Breast epithelium (tissue), 3 donors: Measurements from ENCODE around the gene OR1I1.

ENCODE experiments used
- CTCF ChIP-seq, 3 donors: fragments of 450-650 bp; IDR thresholded peaks; one replicate each; pipeline ENCODE4 v1.5.1; 2016 to 2017; ENCODE audit warnings: antibody characterized with exemption in 3 of 3, mild to moderate bottlenecking in 3 of 3, moderate library complexity in 3 of 3
- POLR2AphosphoS5 ChIP-seq, 3 donors: sonication (generic); formaldehyde crosslinking; IDR thresholded peaks; one replicate each; pipeline ENCODE4 v1.6.1; 2017; ENCODE audit warnings: antibody characterized with exemption in 3 of 3

DNA sequence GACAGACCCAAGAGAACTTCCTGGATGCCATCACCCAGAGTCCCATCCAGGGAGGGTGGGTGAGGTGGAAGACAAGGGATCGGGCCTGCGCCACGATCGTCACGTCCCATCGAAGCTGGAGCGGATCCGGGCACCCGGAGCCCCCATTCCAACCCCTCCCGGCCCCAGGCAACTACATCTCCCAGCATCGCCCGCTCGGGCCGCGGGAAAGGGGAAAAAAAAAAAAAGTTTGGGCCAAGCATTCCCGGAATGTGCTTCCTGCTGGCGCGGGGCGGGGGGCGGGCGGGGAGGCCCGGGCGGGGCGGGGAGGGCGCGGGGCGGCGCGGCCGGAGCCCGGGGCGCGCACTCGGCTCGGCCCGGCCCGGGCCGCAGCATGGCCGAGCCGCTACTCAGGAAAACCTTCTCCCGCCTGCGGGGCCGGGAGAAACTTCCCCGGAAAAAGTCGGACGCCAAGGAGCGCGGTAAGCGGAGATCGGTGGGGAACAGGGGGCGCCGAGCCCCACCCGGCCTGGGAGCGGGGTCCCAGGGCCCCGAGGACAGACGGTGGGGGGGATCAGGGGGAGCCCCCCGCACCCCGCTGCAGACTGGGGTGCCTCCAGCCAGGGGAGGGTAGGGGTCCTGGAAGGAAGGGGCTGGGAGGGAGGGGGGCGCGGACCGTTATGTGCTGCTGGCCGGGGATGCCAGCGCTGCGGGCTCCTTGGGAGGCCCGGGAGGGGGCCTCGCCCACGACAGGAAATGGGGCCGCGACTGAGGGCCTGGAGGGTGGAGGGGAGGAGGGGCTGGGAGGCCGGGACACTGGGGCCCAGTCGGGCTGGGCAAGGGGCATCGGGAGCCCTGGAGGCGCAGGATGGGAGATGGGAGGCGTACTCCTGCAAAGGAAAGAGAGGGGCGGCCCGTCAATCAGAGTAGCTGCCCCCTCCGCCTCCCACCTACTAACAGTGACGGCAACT lies 25.3 kb downstream of the OR1I1 start, which contains the start of gene SYDE1:
- TF ChIP-seq CTCF (IDR thresholded peaks at IDR 0.05) (no peak), POLR2AphosphoS5 (IDR thresholded peaks at IDR 0.05) (peak in 1 of 3 donors; percentile 10)
